Keratinocyte (primary cell): ENCODE results near the gene MED27.

ENCODE experiments used
- EZH2 ChIP-seq: IDR thresholded peaks from one replicate; pipeline ENCODE4 v1.6.1; 2012; ENCODE audit warnings: inconsistent platforms, mild to moderate bottlenecking, low read length, moderate library complexity
- TF ChIP-seq, protein P1 (sequence below), 3 experiments: IDR thresholded peaks in 1 of 3; conservative IDR thresholded peaks in 1 of 3; optimal IDR thresholded peaks in 1 of 3; 2 replicates in 2 of 3; 3 replicates in 1 of 3; pipeline versions ENCODE3 to v1.5.1; 2011; ENCODE audit warnings: low read length in 3 of 3, mild to moderate bottlenecking in 3 of 3, moderate library complexity in 2 of 3, control low read depth in 1 of 3, inconsistent platforms in 1 of 3; ENCODE audit not compliant: insufficient read depth in 2 of 3; ENCODE audit errors: extremely low read depth in 1 of 3

DNA sequence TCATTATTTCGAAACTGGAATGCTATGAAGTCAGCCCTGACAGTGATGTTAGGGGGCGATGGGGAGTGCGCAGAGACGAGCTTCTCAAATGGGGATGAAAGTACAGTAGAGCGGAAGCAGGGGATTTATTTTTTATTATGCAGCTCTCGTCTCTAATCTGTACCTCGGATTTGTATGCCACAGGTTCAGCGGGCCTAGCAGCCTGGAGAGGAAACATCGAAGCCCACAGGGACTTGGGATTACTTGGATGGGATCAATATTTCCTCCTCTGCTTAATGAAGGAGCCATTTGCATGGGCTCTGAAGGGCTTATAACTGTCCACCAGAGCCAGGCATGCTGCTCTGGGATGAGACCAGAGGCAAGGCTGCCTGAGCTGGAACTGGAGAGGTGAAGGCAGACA is 206.3 kb downstream of the MED27 start:
- TF ChIP-seq, protein P1, sequence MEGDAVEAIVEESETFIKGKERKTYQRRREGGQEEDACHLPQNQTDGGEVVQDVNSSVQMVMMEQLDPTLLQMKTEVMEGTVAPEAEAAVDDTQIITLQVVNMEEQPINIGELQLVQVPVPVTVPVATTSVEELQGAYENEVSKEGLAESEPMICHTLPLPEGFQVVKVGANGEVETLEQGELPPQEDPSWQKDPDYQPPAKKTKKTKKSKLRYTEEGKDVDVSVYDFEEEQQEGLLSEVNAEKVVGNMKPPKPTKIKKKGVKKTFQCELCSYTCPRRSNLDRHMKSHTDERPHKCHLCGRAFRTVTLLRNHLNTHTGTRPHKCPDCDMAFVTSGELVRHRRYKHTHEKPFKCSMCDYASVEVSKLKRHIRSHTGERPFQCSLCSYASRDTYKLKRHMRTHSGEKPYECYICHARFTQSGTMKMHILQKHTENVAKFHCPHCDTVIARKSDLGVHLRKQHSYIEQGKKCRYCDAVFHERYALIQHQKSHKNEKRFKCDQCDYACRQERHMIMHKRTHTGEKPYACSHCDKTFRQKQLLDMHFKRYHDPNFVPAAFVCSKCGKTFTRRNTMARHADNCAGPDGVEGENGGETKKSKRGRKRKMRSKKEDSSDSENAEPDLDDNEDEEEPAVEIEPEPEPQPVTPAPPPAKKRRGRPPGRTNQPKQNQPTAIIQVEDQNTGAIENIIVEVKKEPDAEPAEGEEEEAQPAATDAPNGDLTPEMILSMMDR (optimal IDR thresholded peaks at IDR 0.05 in 1 of 3, IDR thresholded peaks at IDR 0.05 in 1 of 3, conservative IDR thresholded peaks at IDR 0.05 in 1 of 3; ENCODE audit: extremely low read depth in 1 of 3, insufficient read depth in 2 of 3, low read length in 3 of 3) = no peak
- no peak for TF ChIP-seq EZH2
